HEK293 (cell line): ENCODE results near the gene R3HDM2.

Experiments used
- CTCF ChIA-PET: fragments of 350-600 bp; formaldehyde crosslinking; extraction: SDS; loops from one replicate; lab custom pipeline; 2021; ENCODE audit warnings: antibody characterized with exemption; lab: Yijun Ruan, JAX
- POLR2A ChIA-PET: fragments of 300-600 bp; formaldehyde crosslinking; extraction: SDS; loops from one replicate; lab custom pipeline; 2020; ENCODE audit warnings: antibody characterized with exemption, inconsistent platforms; lab: Yijun Ruan, JAX
- H3K27ac ChIP-seq: fragments of 200-500 bp; sonication (Bioruptor generic); 2 replicates; pipeline ENCODE4 v1.5.1; 2014; ENCODE audit warnings: low read depth, low read length, control low read depth, inconsistent platforms; ENCODE audit errors: extremely low read depth
- H3K36me3 ChIP-seq, 2 experiments: fragments of 200-500 bp in 1 of 2; sonication (Bioruptor generic) in 1 of 2; 1 replicate in 1 of 2; 2 replicates in 1 of 2; pipeline ENCODE4 v1.5.1; 2014 to 2017; ENCODE audit warnings: inconsistent platforms in 2 of 2, low read length in 2 of 2; ENCODE audit not compliant: control insufficient read depth in 2 of 2, insufficient read depth in 1 of 2
- H3K4me1 ChIP-seq: fragments of 200-500 bp; sonication (Bioruptor generic); 2 replicates; pipeline ENCODE4 v1.5.1; 2014; ENCODE audit warnings: mild to moderate bottlenecking, low read length, inconsistent platforms; ENCODE audit not compliant: control insufficient read depth, insufficient read depth
- H3K4me3 ChIP-seq: 2 replicates; pipeline ENCODE4 v1.5.1; 2011; ENCODE audit warnings: low read depth, mild to moderate bottlenecking, control low read depth, low read length, moderate library complexity
- H3K9me3 ChIP-seq: fragments of 200-500 bp; sonication (Bioruptor generic); 2 replicates; pipeline ENCODE4 v1.5.1; 2014; ENCODE audit warnings: low read depth, low read length, inconsistent platforms; ENCODE audit not compliant: control insufficient read depth, insufficient read depth
- GLI2 ChIP-seq: fragments of 450-650 bp; formaldehyde crosslinking; IDR thresholded peaks from 2 replicates; pipeline ENCODE4; 2017; ENCODE audit warnings: missing biosample characterization, missing genetic modification characterization, low read depth, borderline replicate concordance
- OSR2 ChIP-seq: fragments of 450-650 bp; formaldehyde crosslinking; IDR thresholded peaks from 2 replicates; pipeline ENCODE4 v1.5.1; 2016; ENCODE audit warnings: missing biosample characterization, missing genetic modification characterization
- TRIM28 ChIP-seq: IDR thresholded peaks from 2 replicates; pipeline ENCODE4 v1.6.1; 2011; ENCODE audit warnings: low read length, control low read depth, borderline replicate concordance
- ZBTB17 ChIP-seq: fragments of 450-650 bp; formaldehyde crosslinking; IDR thresholded peaks from 2 replicates; pipeline ENCODE4 v1.5.1; 2016; ENCODE audit warnings: missing biosample characterization, missing genetic modification characterization
- ZBTB48 ChIP-seq: fragments of 450-650 bp; formaldehyde crosslinking; IDR thresholded peaks from 2 replicates; pipeline ENCODE4 v1.5.1; 2016; ENCODE audit warnings: missing biosample characterization, missing genetic modification characterization
- ZBTB8A ChIP-seq: fragments of 450-650 bp; formaldehyde crosslinking; IDR thresholded peaks from 2 replicates; pipeline ENCODE4 v1.5.1; 2016; ENCODE audit warnings: missing biosample characterization, missing genetic modification characterization
- ZNF138 ChIP-seq: fragments of 450-650 bp; formaldehyde crosslinking; IDR thresholded peaks from 2 replicates; pipeline ENCODE4 v1.5.1; 2016; ENCODE audit warnings: missing biosample characterization, missing genetic modification characterization, borderline replicate concordance
- ZNF16 ChIP-seq: fragments of 450-650 bp; formaldehyde crosslinking; IDR thresholded peaks from 2 replicates; pipeline ENCODE4 v1.5.1; 2016; ENCODE audit warnings: low read depth, missing biosample characterization, missing genetic modification characterization
- ZNF169 ChIP-seq: fragments of 450-650 bp; formaldehyde crosslinking; IDR thresholded peaks from 2 replicates; pipeline ENCODE4 v1.5.1; 2016; ENCODE audit warnings: missing biosample characterization, missing genetic modification characterization
- ZNF174 ChIP-seq: fragments of 450-650 bp; formaldehyde crosslinking; IDR thresholded peaks from 2 replicates; pipeline ENCODE4 v1.5.0; 2017; ENCODE audit warnings: missing biosample characterization, mild to moderate bottlenecking, missing genetic modification characterization
- ZNF19 ChIP-seq: fragments of 450-650 bp; formaldehyde crosslinking; IDR thresholded peaks from 2 replicates; pipeline ENCODE4; 2016; ENCODE audit warnings: missing biosample characterization, missing genetic modification characterization, low read depth
- ZNF239 ChIP-seq: fragments of 450-650 bp; formaldehyde crosslinking; IDR thresholded peaks from 2 replicates; pipeline ENCODE4 v1.5.1; 2016; ENCODE audit warnings: missing biosample characterization, missing genetic modification characterization
- ZNF324 ChIP-seq: fragments of 450-650 bp; formaldehyde crosslinking; IDR thresholded peaks from 2 replicates; pipeline ENCODE4 v1.5.1; 2016; ENCODE audit warnings: missing biosample characterization, missing genetic modification characterization
- ZNF37A ChIP-seq: fragments of 450-650 bp; IDR thresholded peaks from 2 replicates; pipeline ENCODE4 v1.5.1; 2018; ENCODE audit warnings: missing biosample characterization, missing genetic modification characterization
- ZNF391 ChIP-seq: fragments of 450-650 bp; formaldehyde crosslinking; IDR thresholded peaks from 2 replicates; pipeline ENCODE4 v1.5.1; 2016; ENCODE audit warnings: low read depth, missing biosample characterization, missing genetic modification characterization, borderline replicate concordance
- ZNF521 ChIP-seq: fragments of 450-650 bp; formaldehyde crosslinking; IDR thresholded peaks from 2 replicates; pipeline ENCODE4 v1.5.1; 2017; ENCODE audit warnings: missing biosample characterization, mild to moderate bottlenecking, missing genetic modification characterization
- ZNF529 ChIP-seq: fragments of 450-650 bp; formaldehyde crosslinking; IDR thresholded peaks from 2 replicates; pipeline ENCODE4 v1.5.1; 2017; ENCODE audit warnings: missing genetic modification characterization, missing biosample characterization; ENCODE audit not compliant: insufficient replicate concordance
- ZNF548 ChIP-seq: fragments of 450-650 bp; formaldehyde crosslinking; IDR thresholded peaks from 2 replicates; pipeline ENCODE4 v1.5.1; 2016; ENCODE audit warnings: missing biosample characterization, missing genetic modification characterization
- ZNF555 ChIP-seq: fragments of 450-650 bp; formaldehyde crosslinking; conservative IDR thresholded peaks from 2 replicates; pipeline ENCODE4 v1.5.1; 2017; ENCODE audit warnings: missing biosample characterization, mild to moderate bottlenecking, missing genetic modification characterization, inconsistent platforms
- ZNF596 ChIP-seq: fragments of 450-650 bp; IDR thresholded peaks from 2 replicates; pipeline ENCODE4 v1.5.0; 2018; ENCODE audit warnings: missing biosample characterization, mild to moderate bottlenecking, missing genetic modification characterization, moderate library complexity
- ZNF600 ChIP-seq: fragments of 450-650 bp; formaldehyde crosslinking; IDR thresholded peaks from 2 replicates; pipeline ENCODE4 v1.5.1; 2016; ENCODE audit warnings: missing biosample characterization, missing genetic modification characterization
- ZNF623 ChIP-seq: fragments of 450-650 bp; formaldehyde crosslinking; IDR thresholded peaks from 2 replicates; pipeline ENCODE4 v1.5.1; 2016; ENCODE audit warnings: missing biosample characterization, missing genetic modification characterization
- ZNF626 ChIP-seq: fragments of 450-650 bp; sonication (Bioruptor Pico); formaldehyde crosslinking; IDR thresholded peaks from 2 replicates; pipeline ENCODE4 v1.5.1; 2018; ENCODE audit warnings: missing biosample characterization, missing genetic modification characterization, inconsistent platforms
- ZNF629 ChIP-seq: fragments of 450-650 bp; formaldehyde crosslinking; IDR thresholded peaks from 2 replicates; pipeline ENCODE4 v1.5.1; 2017; ENCODE audit warnings: missing biosample characterization, missing genetic modification characterization
- ZNF707 ChIP-seq: fragments of 450-650 bp; formaldehyde crosslinking; IDR thresholded peaks from 2 replicates; pipeline ENCODE4 v1.5.1; 2016; ENCODE audit warnings: missing biosample characterization, missing genetic modification characterization
- ZNF76 ChIP-seq: fragments of 450-650 bp; formaldehyde crosslinking; IDR thresholded peaks from 2 replicates; pipeline ENCODE4; 2016; ENCODE audit warnings: low read depth, missing biosample characterization, missing genetic modification characterization, borderline replicate concordance
- TF ChIP-seq, protein P1 (sequence below): fragments of 450-650 bp; IDR thresholded peaks from 2 replicates; pipeline ENCODE4 v1.5.1; 2018; ENCODE audit warnings: missing biosample characterization, mild to moderate bottlenecking, missing genetic modification characterization
- TF ChIP-seq, protein P2 (sequence below): IDR thresholded peaks from 2 replicates; pipeline ENCODE4 v1.6.1; 2011; ENCODE audit warnings: mild to moderate bottlenecking, low read depth, low read length, borderline replicate concordance
- TF ChIP-seq, protein P3 (sequence below): fragments of 450-650 bp; formaldehyde crosslinking; IDR thresholded peaks from 2 replicates; pipeline ENCODE4 v1.5.1; 2016; ENCODE audit warnings: missing biosample characterization, missing genetic modification characterization
- TF ChIP-seq, protein P4 (sequence below): fragments of 450-650 bp; formaldehyde crosslinking; IDR thresholded peaks from 2 replicates; pipeline ENCODE4 v1.5.1; 2016; ENCODE audit warnings: missing biosample characterization, missing genetic modification characterization
- TF ChIP-seq, protein P5 (sequence below): fragments of 450-650 bp; formaldehyde crosslinking; optimal IDR thresholded peaks from 2 replicates; pipeline ENCODE3; 2016; ENCODE audit warnings: missing biosample characterization, mild to moderate bottlenecking, missing genetic modification characterization

Gene R3HDM2

DNA sequence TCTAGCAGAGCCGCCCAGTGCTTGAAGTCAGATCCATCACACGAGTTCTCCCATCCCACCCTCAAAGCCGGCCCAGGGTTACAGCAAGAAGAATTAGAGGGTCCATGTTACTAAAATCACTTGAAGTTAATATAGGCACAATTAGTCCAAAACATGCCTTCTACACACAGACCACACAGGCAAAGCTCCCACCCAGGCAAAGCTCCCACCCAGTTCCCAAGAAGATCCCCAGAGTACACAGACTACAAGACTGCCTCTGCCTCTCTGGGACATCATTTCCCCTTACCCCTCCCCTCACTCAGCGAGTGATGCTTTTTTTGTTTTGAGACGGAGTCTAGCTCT, 32.0 kb upstream of the R3HDM2 start:
- Histone ChIP-seq H3K9me3 (no peaks in the 10 kb centered on the region), H3K36me3 (no peaks in the 10 kb centered on the region), H3K27ac (no peak overlapping the region), H3K4me3 (no peak overlapping the region), H3K4me1 (peaks cover 8% of the 10 kb centered on the region)
- TF ChIP-seq ZNF76 (tag by site-specific recombination): no peak
- TF ChIP-seq ZNF37A (tag by site-specific recombination): no peak
- TF ChIP-seq, protein P1, sequence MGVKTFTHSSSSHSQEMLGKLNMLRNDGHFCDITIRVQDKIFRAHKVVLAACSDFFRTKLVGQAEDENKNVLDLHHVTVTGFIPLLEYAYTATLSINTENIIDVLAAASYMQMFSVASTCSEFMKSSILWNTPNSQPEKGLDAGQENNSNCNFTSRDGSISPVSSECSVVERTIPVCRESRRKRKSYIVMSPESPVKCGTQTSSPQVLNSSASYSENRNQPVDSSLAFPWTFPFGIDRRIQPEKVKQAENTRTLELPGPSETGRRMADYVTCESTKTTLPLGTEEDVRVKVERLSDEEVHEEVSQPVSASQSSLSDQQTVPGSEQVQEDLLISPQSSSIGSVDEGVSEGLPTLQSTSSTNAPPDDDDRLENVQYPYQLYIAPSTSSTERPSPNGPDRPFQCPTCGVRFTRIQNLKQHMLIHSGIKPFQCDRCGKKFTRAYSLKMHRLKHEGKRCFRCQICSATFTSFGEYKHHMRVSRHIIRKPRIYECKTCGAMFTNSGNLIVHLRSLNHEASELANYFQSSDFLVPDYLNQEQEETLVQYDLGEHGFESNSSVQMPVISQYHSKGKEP: peak; percentile 9; the same call in 1 of the 2 replicates
- no peak for TF ChIP-seq GLI2 (tag by site-specific recombination)
- no peak for TF ChIP-seq ZBTB48
- 0 out of 2 replicates have a peak, but pooled peaks have one; percentile 18 for TF ChIP-seq ZBTB17 (tag by site-specific recombination)
- no peak for TF ChIP-seq ZNF324 (tag by site-specific recombination)
- no peak for TF ChIP-seq ZNF16 (tag by site-specific recombination)
- no peak for TF ChIP-seq ZNF521
- no peak for TF ChIP-seq ZNF555 (tag by site-specific recombination)
- TF ChIP-seq ZNF629 (tag by site-specific recombination): 0 out of 2 replicates have a peak, but pooled peaks have one; percentile 4
- TF ChIP-seq, protein P2, sequence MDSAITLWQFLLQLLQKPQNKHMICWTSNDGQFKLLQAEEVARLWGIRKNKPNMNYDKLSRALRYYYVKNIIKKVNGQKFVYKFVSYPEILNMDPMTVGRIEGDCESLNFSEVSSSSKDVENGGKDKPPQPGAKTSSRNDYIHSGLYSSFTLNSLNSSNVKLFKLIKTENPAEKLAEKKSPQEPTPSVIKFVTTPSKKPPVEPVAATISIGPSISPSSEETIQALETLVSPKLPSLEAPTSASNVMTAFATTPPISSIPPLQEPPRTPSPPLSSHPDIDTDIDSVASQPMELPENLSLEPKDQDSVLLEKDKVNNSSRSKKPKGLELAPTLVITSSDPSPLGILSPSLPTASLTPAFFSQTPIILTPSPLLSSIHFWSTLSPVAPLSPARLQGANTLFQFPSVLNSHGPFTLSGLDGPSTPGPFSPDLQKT: no peak
- TF ChIP-seq, protein P3, sequence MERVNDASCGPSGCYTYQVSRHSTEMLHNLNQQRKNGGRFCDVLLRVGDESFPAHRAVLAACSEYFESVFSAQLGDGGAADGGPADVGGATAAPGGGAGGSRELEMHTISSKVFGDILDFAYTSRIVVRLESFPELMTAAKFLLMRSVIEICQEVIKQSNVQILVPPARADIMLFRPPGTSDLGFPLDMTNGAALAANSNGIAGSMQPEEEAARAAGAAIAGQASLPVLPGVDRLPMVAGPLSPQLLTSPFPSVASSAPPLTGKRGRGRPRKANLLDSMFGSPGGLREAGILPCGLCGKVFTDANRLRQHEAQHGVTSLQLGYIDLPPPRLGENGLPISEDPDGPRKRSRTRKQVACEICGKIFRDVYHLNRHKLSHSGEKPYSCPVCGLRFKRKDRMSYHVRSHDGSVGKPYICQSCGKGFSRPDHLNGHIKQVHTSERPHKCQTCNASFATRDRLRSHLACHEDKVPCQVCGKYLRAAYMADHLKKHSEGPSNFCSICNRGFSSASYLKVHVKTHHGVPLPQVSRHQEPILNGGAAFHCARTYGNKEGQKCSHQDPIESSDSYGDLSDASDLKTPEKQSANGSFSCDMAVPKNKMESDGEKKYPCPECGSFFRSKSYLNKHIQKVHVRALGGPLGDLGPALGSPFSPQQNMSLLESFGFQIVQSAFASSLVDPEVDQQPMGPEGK (tag by site-specific recombination): no peak
- TF ChIP-seq, protein P4, sequence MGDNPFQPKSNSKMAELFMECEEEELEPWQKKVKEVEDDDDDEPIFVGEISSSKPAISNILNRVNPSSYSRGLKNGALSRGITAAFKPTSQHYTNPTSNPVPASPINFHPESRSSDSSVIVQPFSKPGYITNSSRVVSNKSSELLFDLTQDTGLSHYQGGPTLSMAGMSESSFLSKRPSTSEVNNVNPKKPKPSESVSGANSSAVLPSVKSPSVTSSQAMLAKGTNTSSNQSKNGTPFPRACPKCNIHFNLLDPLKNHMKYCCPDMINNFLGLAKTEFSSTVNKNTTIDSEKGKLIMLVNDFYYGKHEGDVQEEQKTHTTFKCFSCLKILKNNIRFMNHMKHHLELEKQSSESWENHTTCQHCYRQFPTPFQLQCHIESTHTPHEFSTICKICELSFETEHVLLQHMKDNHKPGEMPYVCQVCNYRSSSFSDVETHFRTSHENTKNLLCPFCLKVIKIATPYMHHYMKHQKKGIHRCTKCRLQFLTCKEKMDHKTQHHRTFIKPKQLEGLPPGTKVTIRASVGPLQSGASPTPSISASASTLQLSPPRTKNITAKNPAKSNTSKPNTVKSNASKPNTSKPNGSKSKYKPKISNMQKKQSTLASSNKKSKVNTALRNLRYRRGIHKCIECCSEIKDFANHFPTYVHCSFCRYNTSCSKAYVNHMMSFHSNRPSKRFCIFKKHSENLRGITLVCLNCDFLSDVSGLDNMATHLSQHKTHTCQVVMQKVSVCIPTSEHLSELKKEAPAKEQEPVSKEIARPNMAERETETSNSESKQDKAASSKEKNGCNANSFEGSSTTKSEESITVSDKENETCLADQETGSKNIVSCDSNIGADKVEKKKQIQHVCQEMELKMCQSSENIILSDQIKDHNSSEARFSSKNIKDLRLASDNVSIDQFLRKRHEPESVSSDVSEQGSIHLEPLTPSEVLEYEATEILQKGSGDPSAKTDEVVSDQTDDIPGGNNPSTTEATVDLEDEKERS (tag by site-specific recombination): no peak
- no peak for TF ChIP-seq ZNF239 (tag by site-specific recombination)
- TF ChIP-seq TRIM28: peak; percentile 10; the same call in 1 of the 2 replicates
- TF ChIP-seq OSR2: no peak
- TF ChIP-seq ZNF19 (tag by site-specific recombination): no peak
- TF ChIP-seq, protein P5, sequence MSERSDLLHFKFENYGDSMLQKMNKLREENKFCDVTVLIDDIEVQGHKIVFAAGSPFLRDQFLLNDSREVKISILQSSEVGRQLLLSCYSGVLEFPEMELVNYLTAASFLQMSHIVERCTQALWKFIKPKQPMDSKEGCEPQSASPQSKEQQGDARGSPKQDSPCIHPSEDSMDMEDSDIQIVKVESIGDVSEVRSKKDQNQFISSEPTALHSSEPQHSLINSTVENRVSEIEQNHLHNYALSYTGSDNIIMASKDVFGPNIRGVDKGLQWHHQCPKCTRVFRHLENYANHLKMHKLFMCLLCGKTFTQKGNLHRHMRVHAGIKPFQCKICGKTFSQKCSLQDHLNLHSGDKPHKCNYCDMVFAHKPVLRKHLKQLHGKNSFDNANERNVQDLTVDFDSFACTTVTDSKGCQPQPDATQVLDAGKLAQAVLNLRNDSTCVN: no peak
- no peak for TF ChIP-seq ZNF174 (tag by site-specific recombination)
- no peak for TF ChIP-seq ZNF596 (tag by site-specific recombination)
- TF ChIP-seq ZNF623 (tag by site-specific recombination): no peak
- no peak; the same call in 1 of the 2 replicates for TF ChIP-seq ZBTB8A (tag by site-specific recombination)
- TF ChIP-seq ZNF548: no peak
- TF ChIP-seq ZNF707 (tag by site-specific recombination): no peak
- TF ChIP-seq ZNF138: no peak
- no peak for TF ChIP-seq ZNF626
- TF ChIP-seq ZNF600 (tag by site-specific recombination): peak; percentile 11; the same call in 1 of the 2 replicates
- no peak for TF ChIP-seq ZNF529 (tag by site-specific recombination)
- no peak for TF ChIP-seq ZNF169 (tag by site-specific recombination)
- TF ChIP-seq ZNF391 (tag by site-specific recombination): no peak
- POLR2A ChIA-PET: interaction anchor here (0.6 kb wide), 1 partner anchor 16 kb away, joined by 3 read pairs; no protein-coding TSS in a partner anchor
- CTCF ChIA-PET: interaction anchor here (0.5 to 4.2 kb wide), 15 partner anchors 10 to 1301 kb away, joined by 3 to 38 read pairs (median 3); partner anchors contain the start of genes ARHGAP9 and SHMT2
